Ishikawa (cell line): ENCODE results near the gene USP43.

Experiments
- CEBPB ChIP-seq: IDR thresholded peaks from 2 replicates; pipeline ENCODE4 v1.6.1; 2012
- CREB1 ChIP-seq: IDR thresholded peaks from 2 replicates; pipeline ENCODE4 v1.6.1; 2012; ENCODE audit warnings: low read depth
- EGR1 ChIP-seq: IDR thresholded peaks from 2 replicates; pipeline ENCODE4 v1.6.1; 2012
- EP300 ChIP-seq: IDR thresholded peaks from 2 replicates; pipeline ENCODE4 v1.6.1; 2012; ENCODE audit warnings: borderline replicate concordance
- FOXM1 ChIP-seq: IDR thresholded peaks from 2 replicates; pipeline ENCODE4 v1.6.1; 2012; ENCODE audit warnings: low read depth, borderline replicate concordance
- NFIC ChIP-seq: IDR thresholded peaks from 2 replicates; pipeline ENCODE4 v1.6.1; 2012
- RAD21 ChIP-seq: IDR thresholded peaks from 2 replicates; pipeline ENCODE4 v1.6.1; 2012; ENCODE audit warnings: low read depth
- TAF1 ChIP-seq: IDR thresholded peaks from 2 replicates; pipeline ENCODE4 v1.6.1; 2012; ENCODE audit warnings: low read depth, mild to moderate bottlenecking
- TCF12 ChIP-seq: IDR thresholded peaks from 2 replicates; pipeline ENCODE4 v1.6.1; 2012; ENCODE audit warnings: low read depth
- TEAD4 ChIP-seq: IDR thresholded peaks from 2 replicates; pipeline ENCODE4 v1.6.1; 2012
- USF1 ChIP-seq: IDR thresholded peaks from 2 replicates; pipeline ENCODE4 v1.6.1; 2012
- YY1 ChIP-seq: IDR thresholded peaks from 2 replicates; pipeline ENCODE4 v1.6.1; 2012; ENCODE audit warnings: low read depth
- ZBTB7A ChIP-seq: IDR thresholded peaks from 2 replicates; pipeline ENCODE4 v1.6.1; 2012; ENCODE audit warnings: low read depth
- TF ChIP-seq, protein P1 (sequence below): IDR thresholded peaks from 2 replicates; pipeline ENCODE4 v1.6.1; 2012; ENCODE audit warnings: low read depth, mild to moderate bottlenecking
- TF ChIP-seq, protein P2 (sequence below): IDR thresholded peaks from 2 replicates; pipeline ENCODE4 v1.6.1; 2012

The USP43 gene

GRCh38 chr17:9668517-9668916 lies 23.2 kb downstream of the USP43 start:
- no peak for TF ChIP-seq FOXM1
- no peak for TF ChIP-seq CREB1
- TF ChIP-seq, protein P1, sequence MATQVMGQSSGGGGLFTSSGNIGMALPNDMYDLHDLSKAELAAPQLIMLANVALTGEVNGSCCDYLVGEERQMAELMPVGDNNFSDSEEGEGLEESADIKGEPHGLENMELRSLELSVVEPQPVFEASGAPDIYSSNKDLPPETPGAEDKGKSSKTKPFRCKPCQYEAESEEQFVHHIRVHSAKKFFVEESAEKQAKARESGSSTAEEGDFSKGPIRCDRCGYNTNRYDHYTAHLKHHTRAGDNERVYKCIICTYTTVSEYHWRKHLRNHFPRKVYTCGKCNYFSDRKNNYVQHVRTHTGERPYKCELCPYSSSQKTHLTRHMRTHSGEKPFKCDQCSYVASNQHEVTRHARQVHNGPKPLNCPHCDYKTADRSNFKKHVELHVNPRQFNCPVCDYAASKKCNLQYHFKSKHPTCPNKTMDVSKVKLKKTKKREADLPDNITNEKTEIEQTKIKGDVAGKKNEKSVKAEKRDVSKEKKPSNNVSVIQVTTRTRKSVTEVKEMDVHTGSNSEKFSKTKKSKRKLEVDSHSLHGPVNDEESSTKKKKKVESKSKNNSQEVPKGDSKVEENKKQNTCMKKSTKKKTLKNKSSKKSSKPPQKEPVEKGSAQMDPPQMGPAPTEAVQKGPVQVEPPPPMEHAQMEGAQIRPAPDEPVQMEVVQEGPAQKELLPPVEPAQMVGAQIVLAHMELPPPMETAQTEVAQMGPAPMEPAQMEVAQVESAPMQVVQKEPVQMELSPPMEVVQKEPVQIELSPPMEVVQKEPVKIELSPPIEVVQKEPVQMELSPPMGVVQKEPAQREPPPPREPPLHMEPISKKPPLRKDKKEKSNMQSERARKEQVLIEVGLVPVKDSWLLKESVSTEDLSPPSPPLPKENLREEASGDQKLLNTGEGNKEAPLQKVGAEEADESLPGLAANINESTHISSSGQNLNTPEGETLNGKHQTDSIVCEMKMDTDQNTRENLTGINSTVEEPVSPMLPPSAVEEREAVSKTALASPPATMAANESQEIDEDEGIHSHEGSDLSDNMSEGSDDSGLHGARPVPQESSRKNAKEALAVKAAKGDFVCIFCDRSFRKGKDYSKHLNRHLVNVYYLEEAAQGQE: no peak
- no peak for TF ChIP-seq EP300
- TF ChIP-seq NFIC: no peak
- TF ChIP-seq TAF1: no peak
- TF ChIP-seq TCF12: no peak
- no peak for TF ChIP-seq CEBPB
- TF ChIP-seq, protein P2, sequence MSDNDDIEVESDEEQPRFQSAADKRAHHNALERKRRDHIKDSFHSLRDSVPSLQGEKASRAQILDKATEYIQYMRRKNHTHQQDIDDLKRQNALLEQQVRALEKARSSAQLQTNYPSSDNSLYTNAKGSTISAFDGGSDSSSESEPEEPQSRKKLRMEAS: no peak
- TF ChIP-seq EGR1: no peak
- TF ChIP-seq YY1: no peak
- TF ChIP-seq USF1: no peak
- no peak for TF ChIP-seq TEAD4
- TF ChIP-seq RAD21: no peak

DNA sequence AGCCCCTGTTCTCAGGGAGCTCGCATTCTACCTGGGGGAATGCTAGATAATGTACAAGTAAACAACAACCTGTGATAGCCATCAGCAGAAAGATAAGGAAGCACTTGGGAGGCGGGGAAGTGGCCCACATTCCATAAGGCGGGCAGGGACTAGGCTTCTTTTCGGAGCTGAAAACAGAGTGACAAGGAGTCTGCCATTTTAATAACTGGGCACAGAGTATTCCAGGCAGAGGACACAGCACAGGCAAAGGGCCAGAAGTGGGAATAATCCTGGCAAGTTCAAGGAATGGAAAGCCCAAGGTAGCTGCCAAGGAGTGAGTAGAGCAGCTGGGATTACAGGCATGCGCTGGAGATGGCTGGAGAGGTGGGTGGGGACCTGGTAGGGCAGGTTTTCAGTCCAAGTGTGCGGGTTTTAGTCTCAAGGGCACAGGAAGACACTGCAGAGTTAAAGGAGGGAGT lies 24.3 kb downstream of the USP43 start:
- no peak for TF ChIP-seq TCF12
- TF ChIP-seq EP300: no peak
- TF ChIP-seq RAD21: no peak
- TF ChIP-seq YY1: no peak
- TF ChIP-seq, protein P1: no peak
- no peak for TF ChIP-seq NFIC
- TF ChIP-seq, protein P2: no peak
- no peak for TF ChIP-seq EGR1
- TF ChIP-seq FOXM1: no peak

DNA sequence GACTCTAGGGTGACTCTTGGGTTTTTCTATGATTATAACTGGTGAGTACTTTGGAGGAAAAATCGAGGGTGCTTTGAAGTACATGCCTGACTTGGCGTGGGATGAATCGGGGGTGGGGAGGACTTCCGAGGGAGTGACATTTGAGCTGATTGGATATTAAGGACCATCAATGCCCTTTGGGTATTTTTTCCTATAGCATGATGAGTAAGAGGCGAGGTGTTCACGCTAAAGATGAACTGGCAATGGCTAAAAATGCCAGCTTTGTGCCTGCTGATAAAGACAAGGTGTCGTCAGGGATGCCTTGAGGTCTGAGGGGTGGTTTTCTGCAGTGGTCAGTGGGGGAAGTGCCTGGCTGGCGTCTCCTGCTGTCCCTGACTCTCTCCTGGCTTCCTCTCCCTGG lies 25.3 kb downstream of the USP43 start:
- TF ChIP-seq NFIC: no peak
- TF ChIP-seq CREB1: no peak
- TF ChIP-seq, protein P1: no peak
- no peak for TF ChIP-seq YY1
- TF ChIP-seq FOXM1: no peak
- TF ChIP-seq EGR1: no peak

- TF ChIP-seq NFIC (no peak), TEAD4 (no peak), YY1 (no peak), ZBTB7A (no peak), TCF12 (no peak), USF1 (no peak), RAD21 (no peak), EP300 (no peak), FOXM1 (no peak), TAF1 (no peak)
- TF ChIP-seq, protein P1: no peak
Observed at GRCh38 chr17:9671559-9671958, 26.2 kb downstream of the USP43 start.
